Keratinocyte (primary cell): Measurements from ENCODE around the gene DBET.
"Not testable (repeated sequence)": the region's sequence is repeated elsewhere in the genome, so short reads cannot be mapped to it uniquely, and the experiment has no call there.

Experiments used
- CTCF ChIP-seq, 3 experiments: IDR thresholded peaks in 1 of 3; conservative IDR thresholded peaks in 1 of 3; optimal IDR thresholded peaks in 1 of 3; 2 replicates in 2 of 3; 3 replicates in 1 of 3; pipeline versions ENCODE3 to v1.5.1; 2011; ENCODE audit warnings: low read length in 3 of 3, mild to moderate bottlenecking in 3 of 3, moderate library complexity in 2 of 3, control low read depth in 1 of 3, inconsistent platforms in 1 of 3; ENCODE audit not compliant: insufficient read depth in 2 of 3; ENCODE audit errors: extremely low read depth in 1 of 3
- EZH2 ChIP-seq: IDR thresholded peaks from one replicate; pipeline ENCODE4 v1.6.1; 2012; ENCODE audit warnings: inconsistent platforms, mild to moderate bottlenecking, low read length, moderate library complexity

- TF ChIP-seq CTCF (optimal IDR thresholded peaks at IDR 0.05 in 1 of 3, IDR thresholded peaks at IDR 0.05 in 1 of 3, conservative IDR thresholded peaks at IDR 0.05 in 1 of 3; ENCODE audit: extremely low read depth in 1 of 3, insufficient read depth in 2 of 3, low read length in 3 of 3); EZH2: not testable (repeated sequence)
Observed at GRCh38 chr4:190058997-190059396, 5.3 kb upstream of the DBET start.
